ENCODE measurements around the gene ODAD3.

GRCh38 chr19:11375143-11375948 lies 59.6 kb downstream of the ODAD3 start:
- TF ChIP-seq EZH2 (IDR thresholded peaks at IDR 0.05; ENCODE audit: insufficient read depth, poor library complexity, severe bottlenecking) (no peak), EZH2phosphoT487 (IDR thresholded peaks at IDR 0.05; ENCODE audit: insufficient read depth, low read depth) (no peak)
